Liver (tissue), 9 donors: ENCODE measurements around the gene NGFR. TPM values are rescaled to one million over a fixed set of nuclear protein-coding genes. Genes with fewer than 3 reads are reported as not detected.

ENCODE experiments used
- DNase-seq: peaks from one replicate; pipeline ENCODE4 v3.0.0-alpha.2; 2017; ENCODE audit warnings: low spot score
- H3K27ac ChIP-seq, 2 donors: one replicate each; pipeline ENCODE4 v1.7.0; 2013; ENCODE audit warnings: inconsistent platforms in 2 of 2, low read length in 2 of 2, control low read depth in 1 of 2, low read depth in 1 of 2, mild to moderate bottlenecking in 1 of 2
- H3K27me3 ChIP-seq, 4 donors: one replicate each; pipeline versions ENCODE4 v1.6.1 to v1.7.0; 2013; ENCODE audit warnings: low read length in 3 of 4, inconsistent platforms in 1 of 4, mild to moderate bottlenecking in 1 of 4, moderate library complexity in 1 of 4; ENCODE audit not compliant: control insufficient read depth in 4 of 4, insufficient read depth in 4 of 4
- H3K36me3 ChIP-seq, 4 donors: one replicate each; pipeline versions ENCODE4 v1.6.1 to v1.7.0; 2013; ENCODE audit warnings: low read length in 3 of 4, mild to moderate bottlenecking in 3 of 4, low read depth in 1 of 4, moderate library complexity in 1 of 4; ENCODE audit not compliant: control insufficient read depth in 4 of 4, insufficient read depth in 3 of 4
- H3K4me1 ChIP-seq, 4 donors: one replicate each; pipeline versions ENCODE4 v1.6.1 to v1.7.0; 2013; ENCODE audit warnings: low read length in 3 of 4, mild to moderate bottlenecking in 3 of 4, moderate library complexity in 1 of 4; ENCODE audit not compliant: control insufficient read depth in 4 of 4, insufficient read depth in 4 of 4
- H3K4me3 ChIP-seq, 3 donors: one replicate each; pipeline versions ENCODE4 v1.6.1 to v1.7.0; 2013; ENCODE audit warnings: low read length in 3 of 3, control low read depth in 1 of 3, low read depth in 1 of 3, mild to moderate bottlenecking in 1 of 3
- H3K9ac ChIP-seq, 2 donors: one replicate each; pipeline ENCODE4 v1.7.0; 2013; ENCODE audit warnings: low read length in 2 of 2, mild to moderate bottlenecking in 2 of 2, moderate library complexity in 2 of 2, control low read depth in 1 of 2, low read depth in 1 of 2
- H3K9me3 ChIP-seq, 4 donors: one replicate each; pipeline versions ENCODE4 v1.6.1 to v1.7.0; 2013; ENCODE audit warnings: low read length in 3 of 4; ENCODE audit not compliant: control insufficient read depth in 4 of 4
- ATF3 ChIP-seq: IDR thresholded peaks from 2 replicates; pipeline ENCODE4 v1.6.1; 2016; ENCODE audit warnings: antibody characterized with exemption
- CTCF ChIP-seq: fragments of 150-350 bp; IDR thresholded peaks from 2 replicates; pipeline ENCODE4 v1.5.1; 2017; ENCODE audit warnings: improper control_type of control experiment, low read depth, low read length; ENCODE audit not compliant: missing input control
- EGR1 ChIP-seq, 2 donors: IDR thresholded peaks; 2 replicates each; pipeline ENCODE4 v1.6.1; 2016 to 2018; ENCODE audit warnings: antibody characterized with exemption in 2 of 2, low read depth in 2 of 2
- FOXA1 ChIP-seq: IDR thresholded peaks from 2 replicates; pipeline ENCODE4 v1.6.1; 2016; ENCODE audit warnings: antibody characterized with exemption
- FOXA2 ChIP-seq: IDR thresholded peaks from 2 replicates; pipeline ENCODE4 v1.6.1; 2016; ENCODE audit warnings: antibody characterized with exemption
- HNF4A ChIP-seq, 2 donors: conservative IDR thresholded peaks; 2 replicates each; pipeline ENCODE4 v1.6.1; 2016; ENCODE audit warnings: antibody characterized with exemption in 2 of 2, mild to moderate bottlenecking in 2 of 2
- HNF4G ChIP-seq: IDR thresholded peaks from 2 replicates; pipeline ENCODE4 v1.6.1; 2016; ENCODE audit warnings: antibody characterized with exemption
- JUND ChIP-seq, 2 donors: IDR thresholded peaks; 2 replicates each; pipeline ENCODE4 v1.6.1; 2016; ENCODE audit warnings: antibody characterized with exemption in 2 of 2
- MAX ChIP-seq: IDR thresholded peaks from 2 replicates; pipeline ENCODE4 v1.6.1; 2016; ENCODE audit warnings: antibody characterized with exemption
- NR2F2 ChIP-seq: IDR thresholded peaks from 2 replicates; pipeline ENCODE4 v1.6.1; 2016; ENCODE audit warnings: antibody characterized with exemption
- RAD21 ChIP-seq, 2 donors: IDR thresholded peaks; 2 replicates each; pipeline ENCODE4 v1.6.1; 2016; ENCODE audit warnings: antibody characterized with exemption in 2 of 2, mild to moderate bottlenecking in 2 of 2
- SP1 ChIP-seq: IDR thresholded peaks from 2 replicates; pipeline ENCODE4 v1.6.1; 2018; ENCODE audit warnings: antibody characterized with exemption, mild to moderate bottlenecking
- YY1 ChIP-seq: IDR thresholded peaks from 2 replicates; pipeline ENCODE4 v1.6.1; 2016; ENCODE audit warnings: antibody characterized with exemption, mild to moderate bottlenecking
- ZBTB33 ChIP-seq: IDR thresholded peaks from 2 replicates; pipeline ENCODE4 v1.6.1; 2016; ENCODE audit warnings: antibody characterized with exemption
- WGBS: extraction: QIAGEN DNeasy Blood & Tissue Kit; methylation state at CpG from one replicate; pipeline ENCODE4 v1.1.7; 2013; 5-methylcytosine and 5-hydroxymethylcytosine counted together
- polyA plus RNA-seq, 2 donors: library from polyadenylated mRNA; stranded (reverse) in 1 of 2; unstranded in 1 of 2; fragments of 200-250 nt in 1 of 2; fragments of >200 nt in 1 of 2; fragmentation: Nextera tagmentation in 1 of 2; extraction: Ambion mirVana in 1 of 2; gene quantifications; one replicate each; pipeline versions ENCODE4 v1.2.1 to v1.2.3, GENCODE V29; 2013 to 2015
- total RNA-seq, 2 donors: library from RNA; depleted of rRNA; stranded (reverse); fragments of >200 nt; gene quantifications; one replicate each; pipeline ENCODE4 v1.2.3, GENCODE V29; 2014
- donor health status: healthy.
- donor health status: healthy.
- donor health status: healthy.
- donor health status: healthy.
- donor health status: healthy.

The NGFR gene
- total and polyA plus RNA-seq, 4 donors, result 6.9 to 11.0 (median 10.5) TPM

- TF ChIP-seq ZBTB33 (no peak), ATF3 (no peak)
These were observed 52.5 kb downstream of the NGFR start (continued) for GRCh38 chr17:49547566-49547965.

- DNase-seq, result no peak
- Histone ChIP-seq H3K9me3 (no peaks in the 10 kb centered on the region), H3K27ac (no peak overlapping the region), H3K27me3 (no peaks in the 10 kb centered on the region), H3K36me3 (no peaks in the 10 kb centered on the region), H3K9ac (no peak overlapping the region), H3K4me3 (no peak overlapping the region), H3K4me1 (peaks cover 2 to 30% (median 24%) of the 10 kb centered on the region in 4 donors)
- no peak for TF ChIP-seq CTCF
- TF ChIP-seq EGR1 (IDR thresholded peaks at IDR 0.05; ENCODE audit: low read depth in 2 of 2), result no peak
- WGBS, result 52% methylated on average over 12 of the region's 12 CpGs
These were observed 53.0 kb downstream of the NGFR start for GRCh38 chr17:49548051-49548505.

GRCh38 chr17:49548506-49549310 lies 53.6 kb downstream of the NGFR start:
- Histone ChIP-seq H3K9ac (no peak overlapping the region), H3K4me3 (no peak overlapping the region), H3K27me3 (no peaks in the 10 kb centered on the region), H3K27ac (no peak overlapping the region), H3K4me1 (peaks cover 2 to 30% (median 24%) of the 10 kb centered on the region in 4 donors), H3K9me3 (no peaks in the 10 kb centered on the region), H3K36me3 (no peaks in the 10 kb centered on the region)
- WGBS, result 81% methylated on average over 8 of the region's 8 CpGs
- peak; percentile 37 for DNase-seq
- TF ChIP-seq HNF4A (conservative IDR thresholded peaks at IDR 0.05) (no peak), NR2F2 (no peak), MAX (no peak), FOXA2 (no peak), YY1 (no peak), SP1 (no peak), ZBTB33 (no peak), CTCF (peak; percentile 50), HNF4G (no peak), FOXA1 (no peak), RAD21 (IDR thresholded peaks at IDR 0.05) (peak; percentile 83 to 86), JUND (IDR thresholded peaks at IDR 0.05) (no peak)
